Stromal cell of bone marrow (primary cell): Measurements from ENCODE around the gene DTX4.
"Not testable (repeated sequence)": the region's sequence is repeated elsewhere in the genome, so short reads cannot be mapped to it uniquely, and the experiment has no call there.

ENCODE experiments used
- DNase-seq: peaks from one replicate; pipeline ENCODE4 v3.0.0-alpha.2; 2012; ENCODE audit warnings: low read depth

DTX4 gene

DNA sequence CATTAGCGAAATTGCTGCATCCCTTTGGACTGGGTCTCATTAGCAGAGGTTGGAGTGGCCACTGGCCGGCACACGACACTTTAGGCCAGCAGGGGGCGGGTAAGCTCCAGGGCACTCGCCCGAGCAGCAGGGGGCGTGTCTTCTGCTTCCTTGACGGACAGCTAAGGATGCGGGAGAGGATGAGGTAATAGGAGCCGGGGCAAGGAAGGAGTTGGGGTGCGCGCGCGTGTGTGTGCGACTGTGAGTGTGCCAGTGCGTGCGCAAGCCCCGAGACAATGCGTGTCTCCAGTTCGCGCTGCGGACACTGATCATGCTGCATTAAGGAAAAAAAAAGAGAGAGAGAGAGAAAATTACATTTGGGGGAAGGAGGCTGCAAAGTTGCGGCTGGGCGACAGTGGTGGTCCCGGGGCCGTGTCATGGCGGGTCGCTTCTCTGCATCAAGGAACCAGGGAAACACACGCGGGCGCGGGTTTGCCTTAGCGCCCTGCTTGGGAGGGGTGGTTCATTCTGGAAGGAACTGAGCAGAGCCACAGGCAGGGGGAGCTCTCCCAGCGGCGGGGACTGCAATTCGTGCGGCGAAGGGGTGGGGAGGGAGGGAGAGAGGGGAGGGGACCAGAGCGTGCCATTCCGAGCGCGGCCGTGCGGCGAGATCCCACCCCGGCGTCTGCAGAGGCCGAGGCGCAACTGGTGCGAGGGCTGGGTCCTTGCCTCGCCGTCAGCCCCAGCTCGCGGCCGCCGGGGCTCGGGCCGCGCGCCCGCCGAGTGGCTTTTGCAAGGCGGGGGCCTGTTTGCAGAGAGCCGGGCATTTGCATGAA lies at the start of gene DTX4:
Gene DTX4, plus strand, starts transcription at position 625 of the 815 bp plus-strand sequence. CDS start 464 bp downstream, outside the sequence.
- peak; percentile 65 for DNase-seq

DNA sequence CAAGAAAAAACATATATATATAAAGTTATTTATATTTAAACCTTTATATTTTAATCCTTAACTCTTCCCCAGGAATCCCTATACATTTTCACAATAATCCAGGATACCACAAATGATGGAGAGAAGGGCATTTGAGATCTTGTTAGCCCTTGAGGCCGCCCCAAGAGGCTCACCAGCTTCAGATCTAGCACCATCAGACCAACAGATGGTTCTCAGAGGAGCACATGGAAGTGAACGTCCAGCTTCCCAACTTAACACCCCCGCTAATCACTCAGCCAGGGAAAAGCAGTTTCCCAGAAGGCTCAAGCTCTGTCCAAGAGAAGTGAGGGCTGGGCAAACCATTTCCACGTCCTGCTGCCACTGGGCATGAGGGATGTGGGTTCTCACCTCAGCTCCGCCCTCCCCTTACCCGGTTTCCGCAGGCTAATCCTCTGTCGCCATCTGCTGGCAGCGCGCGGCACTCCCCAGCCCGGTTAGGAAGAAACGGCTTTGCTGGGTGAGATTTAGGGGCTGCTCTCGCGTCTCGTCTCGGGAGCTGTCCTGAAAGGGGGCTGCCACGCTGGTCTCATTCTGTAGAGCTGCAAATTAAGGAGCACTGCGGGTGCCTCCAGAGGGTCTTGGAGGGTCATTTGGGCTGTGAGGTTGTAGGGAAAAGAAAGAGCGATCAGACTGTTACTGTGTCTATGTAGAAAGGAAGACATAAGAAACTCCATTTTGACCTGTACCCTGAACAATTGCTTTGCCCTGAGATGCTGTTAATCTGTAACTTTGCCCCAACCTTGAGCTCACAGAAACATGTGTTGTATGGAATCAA lies 36.1 kb upstream of the DTX4 start:
- peak; percentile 34 for DNase-seq

DNA sequence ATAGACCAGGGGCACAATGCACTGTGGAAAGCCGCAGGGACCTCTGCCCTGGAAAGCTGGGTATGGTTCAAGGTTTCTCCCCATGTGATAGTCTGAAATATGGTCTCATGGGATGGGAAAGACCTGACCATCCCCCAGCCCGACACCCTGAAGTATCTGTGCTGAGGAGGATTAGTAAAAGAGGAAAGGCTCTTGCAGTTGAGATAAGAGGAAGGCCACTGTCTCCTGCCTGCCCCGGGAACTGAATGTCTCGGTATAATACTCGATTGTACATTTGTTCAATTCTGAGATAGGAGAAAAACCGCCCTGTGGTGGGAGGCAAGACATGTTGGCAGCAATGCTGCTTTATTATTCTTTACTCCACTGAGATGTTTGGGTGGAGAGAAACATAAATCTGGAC lies 35.4 kb upstream of the DTX4 start:
- DNase-seq, result not testable (repeated sequence)

DNA sequence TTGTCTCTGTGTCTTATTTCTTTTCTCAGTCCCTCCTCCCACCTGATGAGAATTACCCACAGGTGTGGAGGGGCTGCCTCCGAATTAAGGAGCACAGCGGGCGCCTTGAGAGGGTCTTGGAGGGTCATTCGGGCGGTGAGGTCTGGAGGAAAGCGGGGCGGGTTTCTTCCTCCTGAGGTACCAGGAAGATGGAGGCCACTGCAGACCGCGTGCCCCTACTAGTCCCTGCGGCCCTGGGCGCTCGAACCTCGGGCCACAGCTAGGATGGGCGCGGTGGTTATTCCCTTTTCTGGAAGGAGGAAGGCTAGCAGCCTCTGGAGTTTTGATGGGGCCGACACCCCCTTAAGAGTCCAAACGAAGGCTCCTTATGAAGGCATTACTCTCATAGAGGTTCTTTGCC lies 34.7 kb upstream of the DTX4 start:
- no peak for DNase-seq

DNA sequence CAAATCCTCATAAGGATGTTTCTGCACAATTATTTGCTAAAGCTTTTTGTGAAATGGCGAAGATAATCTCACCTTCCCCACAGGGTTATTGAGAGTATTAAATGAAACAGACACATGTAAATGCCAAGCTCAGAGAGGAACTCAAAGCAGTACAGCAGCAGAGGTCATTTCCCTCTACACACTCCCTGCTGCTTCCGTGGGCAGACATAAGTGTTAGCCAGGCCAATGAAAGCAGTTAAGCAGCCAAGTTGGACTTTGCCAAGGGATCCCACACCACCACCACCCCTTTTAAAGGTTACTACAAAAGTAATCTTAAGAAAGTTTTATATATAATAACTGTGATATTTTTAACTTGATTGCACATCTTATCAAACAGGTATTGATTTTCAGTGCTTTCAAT lies 33.3 kb upstream of the DTX4 start:
- DNase-seq, result no peak

DNA sequence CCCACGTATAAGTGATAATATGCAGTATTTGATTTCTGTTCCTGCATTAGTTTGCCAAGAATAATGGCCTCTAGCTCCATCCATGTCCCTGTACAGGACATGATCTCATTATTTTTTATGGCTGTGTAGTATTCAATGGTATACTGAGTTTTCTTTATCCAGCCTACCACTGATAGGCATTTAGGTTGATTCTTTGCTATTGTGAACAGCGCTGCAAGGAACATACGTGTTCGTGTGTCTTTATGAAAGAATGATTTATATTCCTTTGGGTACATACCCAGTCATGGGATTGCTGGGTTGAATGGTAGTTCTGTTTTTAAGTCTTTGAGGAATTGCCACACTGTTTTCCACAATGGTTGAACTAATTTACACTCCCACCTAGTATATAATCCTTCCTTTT lies 30.7 kb upstream of the DTX4 start:
- no peak for DNase-seq

DNA sequence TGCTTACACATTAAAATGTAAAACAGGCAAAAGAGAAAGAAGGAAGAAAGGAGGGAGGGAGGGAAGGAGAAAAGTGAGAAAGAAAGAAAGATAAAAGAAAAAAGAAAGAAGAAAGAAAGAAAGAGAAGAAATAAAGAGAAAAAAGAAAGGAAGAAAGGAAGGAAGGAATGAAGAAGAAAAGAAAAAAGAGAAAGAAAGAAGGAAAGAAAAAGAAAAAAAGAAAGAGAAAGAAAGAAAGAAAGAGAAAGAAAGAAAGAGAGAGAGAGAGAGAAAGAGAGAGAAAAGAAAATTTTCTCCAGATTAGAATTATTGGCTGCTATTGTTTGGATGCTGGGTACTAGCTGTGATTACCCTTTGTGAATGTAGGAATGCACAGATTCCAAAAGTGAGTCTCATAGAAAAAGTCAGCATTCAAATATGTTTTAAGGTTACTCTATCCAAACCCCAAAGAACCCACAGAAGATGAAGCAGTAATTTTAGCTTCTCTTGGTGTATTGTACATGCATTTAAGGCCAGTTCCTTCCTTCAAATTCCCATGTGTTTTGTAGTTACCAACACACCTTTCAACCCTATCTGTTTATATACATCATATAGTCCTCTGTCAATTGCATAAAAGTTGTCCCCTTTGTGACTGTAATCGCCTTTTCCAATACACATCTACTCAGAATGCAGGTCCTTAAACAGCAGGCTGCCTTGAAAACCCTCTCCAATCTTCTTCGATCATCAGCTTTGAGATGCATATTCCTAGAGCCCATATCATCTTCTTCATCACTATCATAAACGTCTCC lies 30.1 kb upstream of the DTX4 start:
- DNase-seq, result no peak

DNA sequence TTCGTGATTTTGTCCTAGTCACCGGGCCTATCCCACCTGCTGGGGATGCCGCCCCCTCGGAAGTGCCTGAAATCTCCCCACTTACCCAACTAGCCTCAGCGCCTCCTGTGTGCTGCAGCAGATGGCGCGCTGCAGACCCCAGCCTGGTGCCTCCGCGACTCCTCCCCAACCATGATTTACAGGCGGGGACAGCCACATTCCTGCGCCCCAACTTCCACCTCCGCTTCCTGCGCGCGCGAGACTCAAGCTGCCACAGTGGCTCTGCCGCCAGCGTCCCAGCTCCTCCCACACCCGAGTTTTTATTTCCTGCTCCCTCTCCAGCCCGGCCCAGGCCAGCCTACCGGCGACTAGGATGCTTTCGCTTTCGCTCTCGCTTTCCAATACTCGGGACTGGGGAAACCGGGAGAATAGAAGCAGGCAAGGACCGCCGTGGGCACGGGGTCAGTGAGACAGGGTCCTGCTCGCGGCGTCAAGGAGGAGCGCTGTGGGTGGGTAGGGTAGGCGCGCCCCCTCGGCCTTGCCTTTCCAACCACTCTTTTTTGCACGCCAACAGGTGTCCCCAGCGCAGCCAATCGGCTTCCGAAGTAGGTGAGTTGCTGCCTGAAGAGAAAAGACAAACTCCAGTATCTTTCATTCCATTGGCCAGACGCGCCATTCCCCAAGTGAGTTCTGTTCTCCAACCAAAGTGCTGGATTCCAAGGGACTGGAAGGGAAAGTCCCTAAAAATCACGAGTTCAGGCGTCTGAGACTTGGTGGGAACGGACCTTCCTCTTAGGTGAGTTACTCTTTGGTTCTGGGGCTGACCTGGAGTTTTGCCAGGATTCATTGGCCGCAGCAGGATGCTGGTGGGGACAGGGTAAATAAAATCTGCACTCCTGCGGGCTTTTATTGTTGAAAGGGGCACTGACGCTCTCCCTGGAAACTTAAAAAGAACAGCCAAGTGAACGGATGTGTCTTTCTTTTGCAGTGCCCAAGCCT lies 29.1 kb upstream of the DTX4 start, which contains the start of gene FAM111A:
Gene FAM111A, plus strand, starts transcription at position 327 of the 978 bp plus-strand sequence. CDS start 6,017 bp downstream, outside the sequence.
- peak; percentile 72 for DNase-seq

DNA sequence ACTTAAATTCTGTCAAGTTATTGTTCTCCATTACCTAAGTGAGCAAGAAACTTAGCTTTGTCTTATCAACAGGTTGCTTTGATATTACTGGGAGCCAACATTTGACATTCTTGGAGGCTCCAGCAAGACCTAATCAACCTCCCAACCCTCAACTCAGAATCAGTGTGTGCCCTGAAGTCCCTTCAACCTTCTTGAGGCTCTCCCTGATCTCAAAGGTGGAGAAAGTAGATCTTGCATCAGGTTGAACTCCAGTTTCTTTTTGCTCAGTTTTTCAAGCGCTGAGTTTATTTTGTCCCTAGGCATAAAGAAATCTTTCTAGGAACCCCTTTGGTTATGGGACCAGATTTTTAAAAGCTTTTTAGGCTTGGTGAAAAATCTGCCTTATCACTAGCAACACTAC lies 27.8 kb upstream of the DTX4 start:
- no peak for DNase-seq

DNA sequence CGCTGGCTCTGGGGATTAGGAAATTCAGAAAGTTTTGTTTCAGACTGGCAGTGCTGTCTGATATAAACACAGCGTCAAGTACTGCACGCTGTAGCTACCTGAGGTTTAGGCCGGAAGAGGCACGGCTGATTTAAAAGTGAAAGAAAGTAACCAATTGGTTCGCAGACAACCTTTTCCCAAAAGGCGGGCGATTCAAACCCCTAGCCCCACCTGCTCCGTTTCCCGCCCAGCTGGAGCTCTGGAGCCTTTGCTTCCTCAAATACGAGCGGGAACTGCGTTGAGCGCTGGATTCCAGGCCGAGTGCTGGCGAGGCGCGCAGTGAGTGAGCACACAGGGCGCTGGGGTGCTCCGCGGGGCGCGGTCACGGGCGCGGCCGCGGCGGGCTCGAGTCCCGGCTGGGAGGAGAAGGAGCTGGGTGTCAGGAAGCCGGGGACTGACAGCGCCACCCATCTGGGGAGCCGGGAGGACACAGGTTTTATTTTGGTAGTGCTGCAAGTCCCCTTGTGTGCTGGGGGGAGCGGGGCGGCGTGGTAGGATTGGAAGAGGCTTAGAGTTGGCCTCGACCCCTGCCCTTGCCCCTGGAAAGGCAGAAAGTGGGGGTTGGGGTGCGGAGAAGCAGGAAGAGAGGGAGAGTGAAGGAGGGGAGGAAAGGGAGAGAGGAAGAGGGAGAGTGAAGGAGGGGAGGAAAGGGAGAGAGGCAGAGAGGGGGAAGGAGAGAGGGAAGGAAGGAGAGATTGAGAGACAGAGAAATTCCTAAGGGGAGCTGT lies 27.2 kb upstream of the DTX4 start:
- peak; percentile 78 for DNase-seq

DNA sequence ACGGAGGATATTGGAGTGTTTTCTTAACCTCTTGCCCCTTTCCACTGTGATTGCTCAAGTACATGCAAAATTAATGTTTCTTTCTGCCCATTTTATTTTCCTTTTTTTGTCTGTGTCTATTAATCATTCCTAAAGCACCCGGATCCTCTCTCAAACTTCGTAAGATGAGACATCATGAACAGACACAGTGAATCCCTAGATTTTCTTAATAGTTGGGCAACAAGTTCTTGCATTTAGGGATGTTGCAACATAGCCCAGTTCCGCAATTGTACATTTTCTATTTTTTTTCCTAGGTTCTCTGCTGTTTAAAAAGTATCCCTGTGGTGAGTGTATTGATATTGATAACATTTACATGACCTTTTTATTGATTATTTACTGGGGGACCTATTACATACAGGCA lies 26.4 kb upstream of the DTX4 start:
- DNase-seq, result peak; percentile 62

DNA sequence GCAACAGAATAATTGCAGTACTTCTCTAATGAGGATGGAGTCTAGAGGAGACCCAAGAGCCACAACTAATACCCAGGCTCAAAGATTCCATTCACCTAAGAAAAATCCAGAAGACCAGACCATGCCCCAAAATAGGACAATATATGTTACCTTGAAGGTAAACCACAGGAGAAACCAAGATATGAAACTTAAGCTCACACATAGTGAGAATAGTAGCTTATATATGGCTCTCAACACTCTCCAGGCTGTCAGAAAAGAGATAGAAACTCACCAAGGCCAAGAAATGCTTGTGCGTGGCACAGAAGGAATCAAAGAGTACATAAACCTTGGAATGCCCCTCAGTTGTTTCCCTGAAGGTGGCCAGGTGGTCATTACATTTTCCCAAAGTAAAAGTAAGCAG lies 20.2 kb upstream of the DTX4 start:
- no peak for DNase-seq

DNA sequence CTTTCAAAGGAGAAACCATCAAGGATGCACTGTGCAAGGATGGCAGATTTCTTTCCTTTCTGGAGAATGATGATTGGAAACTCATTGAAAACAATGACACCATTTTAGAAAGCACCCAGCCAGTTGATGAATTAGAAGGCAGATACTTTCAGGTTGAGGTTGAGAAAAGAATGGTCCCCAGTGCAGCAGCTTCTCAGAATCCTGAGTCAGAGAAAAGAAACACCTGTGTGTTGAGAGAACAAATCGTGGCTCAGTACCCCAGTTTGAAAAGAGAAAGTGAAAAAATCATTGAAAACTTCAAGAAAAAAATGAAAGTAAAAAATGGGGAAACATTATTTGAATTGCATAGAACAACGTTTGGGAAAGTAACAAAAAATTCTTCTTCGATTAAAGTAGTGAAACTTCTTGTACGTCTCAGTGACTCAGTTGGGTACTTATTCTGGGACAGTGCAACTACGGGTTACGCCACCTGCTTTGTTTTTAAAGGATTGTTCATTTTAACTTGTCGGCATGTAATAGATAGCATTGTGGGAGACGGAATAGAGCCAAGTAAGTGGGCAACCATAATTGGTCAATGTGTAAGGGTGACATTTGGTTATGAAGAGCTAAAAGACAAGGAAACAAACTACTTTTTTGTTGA lies 19.5 kb upstream of the DTX4 start:
- no peak for DNase-seq

DNA sequence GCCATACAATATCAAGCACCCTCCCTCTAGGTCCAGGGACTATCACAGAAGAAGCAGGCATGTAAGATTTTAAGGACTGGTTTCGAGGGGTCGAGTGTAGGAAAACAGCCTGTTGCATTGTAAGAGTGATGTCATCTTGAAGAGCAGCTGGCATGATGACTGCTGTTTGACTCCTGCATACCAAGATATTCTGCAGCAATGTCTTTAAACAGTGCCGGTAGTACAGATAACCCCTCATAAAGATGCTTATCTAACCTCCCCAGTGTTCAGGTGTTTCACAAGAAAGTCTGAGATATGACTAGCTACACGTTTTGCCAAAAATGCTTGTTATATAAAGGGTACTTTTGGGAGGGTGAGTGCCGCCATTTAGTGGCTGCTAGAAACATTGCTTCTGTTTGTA lies 17.3 kb upstream of the DTX4 start:
- DNase-seq, result no peak

DNA sequence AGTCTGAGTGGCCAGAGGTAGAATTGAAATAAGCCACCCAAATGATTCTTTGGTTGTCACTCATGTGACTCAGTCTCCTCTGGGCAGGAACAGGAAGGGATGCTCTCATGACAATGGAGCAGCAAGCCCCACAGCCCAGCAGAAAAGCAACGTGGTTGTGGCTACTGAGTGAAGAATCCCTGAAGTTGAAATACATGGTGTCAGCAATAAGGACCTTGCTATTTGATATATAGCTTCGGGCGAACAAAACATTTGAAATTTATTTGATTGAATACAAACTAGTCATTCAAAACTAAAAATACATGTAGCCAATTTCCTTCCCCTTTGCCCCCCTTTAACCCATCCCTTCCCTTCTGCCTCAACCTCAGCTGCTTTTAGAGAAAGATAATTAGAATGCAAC lies 14.5 kb upstream of the DTX4 start:
- no peak for DNase-seq

DNA sequence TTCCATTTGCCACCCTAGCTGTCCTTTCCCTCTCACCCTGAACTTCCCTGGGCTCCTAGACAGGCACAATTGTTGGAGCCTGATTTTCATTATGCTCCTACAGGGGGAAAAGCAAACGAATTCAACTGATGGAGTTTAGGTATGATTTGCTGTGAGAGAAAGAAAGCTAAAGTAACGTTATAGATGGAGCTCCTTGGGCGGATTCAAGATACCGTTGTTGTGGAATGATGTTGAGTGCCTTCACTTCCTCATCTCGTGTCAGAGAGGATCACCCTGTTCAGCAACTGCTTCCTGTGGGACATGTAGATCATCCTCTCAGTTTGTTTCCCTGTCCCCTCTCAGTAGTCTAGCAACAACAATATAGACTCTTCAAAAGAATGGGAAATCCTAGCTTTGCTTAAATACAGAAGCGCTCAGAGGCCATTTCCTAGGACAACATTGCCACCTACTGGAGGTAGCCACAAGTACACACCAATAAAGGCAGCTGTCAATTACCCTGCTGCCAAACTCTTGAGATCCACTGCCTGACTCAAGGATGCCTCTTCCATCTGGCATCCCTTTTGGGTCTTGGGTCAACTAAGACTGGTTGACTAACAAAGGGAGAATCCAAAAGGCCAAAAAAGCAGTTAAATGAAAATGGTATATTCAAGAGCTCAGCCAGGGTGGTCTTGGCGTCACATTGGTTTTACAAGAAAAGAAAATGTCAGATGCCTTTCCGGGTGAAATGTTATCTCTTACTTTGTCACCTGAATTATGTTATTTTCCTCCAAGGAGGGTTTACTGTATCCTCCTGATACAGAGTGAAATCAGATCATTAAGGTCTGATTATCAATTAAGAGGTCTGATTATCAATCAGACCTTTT lies 13.5 kb upstream of the DTX4 start:
- peak; percentile 54 for DNase-seq

DNA sequence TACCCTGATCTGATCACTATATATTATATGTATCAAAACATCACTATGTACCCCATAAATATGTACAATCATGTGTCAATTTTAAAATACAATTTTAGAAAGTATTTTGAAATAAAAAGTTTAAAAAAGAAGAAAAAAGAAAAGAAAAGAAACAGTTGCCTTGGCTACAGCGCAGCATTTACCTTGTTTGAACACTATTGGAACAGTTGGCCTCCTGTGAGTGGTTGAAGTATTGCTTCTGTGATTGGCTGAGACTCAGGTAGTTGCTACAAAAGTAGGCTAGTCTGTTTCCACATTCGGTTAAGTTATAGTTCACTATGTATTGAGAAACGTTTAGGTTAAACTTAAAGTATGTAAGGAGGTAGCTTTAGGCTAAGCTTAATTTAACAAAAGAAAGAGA lies 7.9 kb upstream of the DTX4 start:
- no peak for DNase-seq

DNA sequence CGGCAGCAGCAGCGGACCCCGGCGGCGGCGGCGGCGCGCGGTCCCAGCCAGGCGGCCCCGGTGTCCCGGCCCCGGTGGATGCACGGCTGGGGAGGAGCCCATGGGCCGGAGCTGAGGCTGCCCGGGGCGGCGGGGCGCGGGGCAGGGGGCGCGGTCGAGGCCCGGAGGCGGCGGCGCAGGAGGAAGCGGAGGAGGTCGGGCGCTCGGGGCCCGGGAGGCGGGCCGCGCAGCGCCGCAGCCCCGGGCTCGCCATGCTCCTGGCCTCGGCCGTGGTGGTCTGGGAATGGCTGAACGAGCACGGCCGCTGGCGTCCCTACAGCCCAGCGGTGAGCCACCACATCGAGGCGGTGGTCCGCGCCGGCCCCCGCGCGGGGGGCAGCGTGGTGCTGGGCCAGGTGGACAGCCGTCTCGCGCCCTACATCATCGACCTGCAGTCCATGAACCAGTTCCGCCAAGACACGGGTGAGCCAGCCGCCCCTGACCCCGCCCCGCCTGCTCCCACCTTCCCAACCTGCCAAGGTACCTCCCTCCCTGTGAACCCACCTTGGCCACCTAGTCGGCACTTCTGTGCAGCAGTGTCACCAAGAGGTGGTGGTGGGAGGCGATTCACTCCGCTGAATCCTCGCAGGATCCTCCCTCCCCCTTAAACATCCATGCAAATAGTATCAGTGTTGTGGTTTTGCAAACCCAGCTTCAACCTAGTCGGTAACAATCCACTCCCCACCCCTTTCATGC lies 580 bp downstream of the DTX4 start:
- no peak for DNase-seq
